Peyer's patch (tissue), 4 donors: ENCODE results near the gene PRKAR2A.

Experiments used
- POLR2A ChIP-seq, 2 donors: fragments of 450-650 bp; IDR thresholded peaks; one replicate each; pipeline ENCODE4 v1.5.1; 2017; ENCODE audit warnings: antibody characterized with exemption in 2 of 2, mild to moderate bottlenecking in 2 of 2, moderate library complexity in 2 of 2
- TF ChIP-seq, protein P1 (sequence below), 6 experiments: fragments of 450-650 bp in 4 of 6; fragments of 200-600 bp in 2 of 6; sonication (generic) in 1 of 6; IDR thresholded peaks; one replicate each; pipeline ENCODE4 v1.5.1; 2017 to 2019; ENCODE audit warnings: antibody characterized with exemption in 6 of 6, mild to moderate bottlenecking in 3 of 6, moderate library complexity in 1 of 6

DNA sequence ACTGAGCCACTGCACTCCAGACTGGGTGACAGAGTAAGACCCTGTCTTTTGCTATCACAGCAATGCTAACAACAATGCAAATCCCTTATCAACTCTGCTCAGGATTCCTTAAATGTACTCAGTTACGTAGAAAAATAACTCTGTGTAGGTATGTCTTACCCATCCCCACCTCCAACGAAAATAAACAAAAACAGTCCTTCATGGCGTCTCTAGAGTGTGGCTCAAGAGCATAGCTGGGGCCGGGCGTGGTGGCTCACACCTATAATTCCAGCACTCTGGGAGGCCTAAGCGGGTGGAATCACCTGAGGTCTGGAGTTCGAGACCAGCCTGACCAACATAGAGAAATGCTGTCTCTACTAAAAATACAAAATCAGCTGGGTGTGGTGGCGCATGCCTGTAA, 148.8 kb downstream of the PRKAR2A start:
- TF ChIP-seq, protein P1, sequence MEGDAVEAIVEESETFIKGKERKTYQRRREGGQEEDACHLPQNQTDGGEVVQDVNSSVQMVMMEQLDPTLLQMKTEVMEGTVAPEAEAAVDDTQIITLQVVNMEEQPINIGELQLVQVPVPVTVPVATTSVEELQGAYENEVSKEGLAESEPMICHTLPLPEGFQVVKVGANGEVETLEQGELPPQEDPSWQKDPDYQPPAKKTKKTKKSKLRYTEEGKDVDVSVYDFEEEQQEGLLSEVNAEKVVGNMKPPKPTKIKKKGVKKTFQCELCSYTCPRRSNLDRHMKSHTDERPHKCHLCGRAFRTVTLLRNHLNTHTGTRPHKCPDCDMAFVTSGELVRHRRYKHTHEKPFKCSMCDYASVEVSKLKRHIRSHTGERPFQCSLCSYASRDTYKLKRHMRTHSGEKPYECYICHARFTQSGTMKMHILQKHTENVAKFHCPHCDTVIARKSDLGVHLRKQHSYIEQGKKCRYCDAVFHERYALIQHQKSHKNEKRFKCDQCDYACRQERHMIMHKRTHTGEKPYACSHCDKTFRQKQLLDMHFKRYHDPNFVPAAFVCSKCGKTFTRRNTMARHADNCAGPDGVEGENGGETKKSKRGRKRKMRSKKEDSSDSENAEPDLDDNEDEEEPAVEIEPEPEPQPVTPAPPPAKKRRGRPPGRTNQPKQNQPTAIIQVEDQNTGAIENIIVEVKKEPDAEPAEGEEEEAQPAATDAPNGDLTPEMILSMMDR (IDR thresholded peaks at IDR 0.05) = no peak
- no peak for TF ChIP-seq POLR2A (IDR thresholded peaks at IDR 0.05)
